ENCODE data around the gene CNTNAP2. TPM values are rescaled to one million over a fixed set of nuclear protein-coding genes. Genes with fewer than 3 reads are reported as not detected.

The CNTNAP2 gene
- total and polyA plus RNA-seq, 9 donors, result 0.24 to 7.0 (median 1.5) TPM

- no peak overlapping the region for H3K4me3 ChIP-seq
- H3K4me1 ChIP-seq (ENCODE audit: insufficient read depth), result peaks cover 5% of the 10 kb centered on the region
- no peaks in the 10 kb centered on the region for H3K9me3 ChIP-seq
- TF ChIP-seq EP300 (IDR thresholded peaks at IDR 0.05) (no peak), CTCF (IDR thresholded peaks at IDR 0.05) (no peak), POLR2A (IDR thresholded peaks at IDR 0.05) (no peak)
- WGBS, 3 donors, result 81 to 98% (median 98%) methylated on average over 2 of the region's 2 CpGs
- no peak overlapping the region for H3K27ac ChIP-seq
- no peaks in the 10 kb centered on the region for H3K27me3 ChIP-seq
- no peaks in the 10 kb centered on the region for H3K36me3 ChIP-seq
- no peak for DNase-seq
- intact Hi-C loops (cut with DNase I), result loop anchor here in 1 of 4 donors (10.0 kb wide), 1 partner anchor 93 kb away; no protein-coding TSS in a partner anchor
These were observed 2035.2 kb downstream of the CNTNAP2 start for GRCh38 chr7:148151778-148152177.

- intact Hi-C loops (cut with DNase I), result loop anchor here in 1 of 4 donors (10.0 kb wide), 1 partner anchor 91 kb away; no protein-coding TSS in a partner anchor
- no peaks in the 10 kb centered on the region for H3K27me3 ChIP-seq
- WGBS, 3 donors, result 20 to 22% (median 21%) methylated on average over 6 of the region's 6 CpGs
- H3K27ac ChIP-seq, result peak overlapping the region in 1 of 2 donors; percentile 59
- H3K4me1 ChIP-seq (ENCODE audit: insufficient read depth), result peaks cover 5% of the 10 kb centered on the region
- H3K36me3 ChIP-seq, result no peaks in the 10 kb centered on the region
- no peaks in the 10 kb centered on the region for H3K9me3 ChIP-seq
- TF ChIP-seq POLR2A (IDR thresholded peaks at IDR 0.05) (no peak), EP300 (IDR thresholded peaks at IDR 0.05) (no peak), CTCF (IDR thresholded peaks at IDR 0.05) (no peak)
- no peak overlapping the region for H3K4me3 ChIP-seq
- peak; percentile 60 to 93 (median 84) for DNase-seq
These were observed 2037.1 kb downstream of the CNTNAP2 start for GRCh38 chr7:148153616-148154284.

GRCh38 chr7:148155000-148155399 is 2038.4 kb downstream of the CNTNAP2 start:
- no peak for TF ChIP-seq POLR2A (IDR thresholded peaks at IDR 0.05)
- WGBS, 3 donors, result 20 to 31% (median 23%) methylated on average over 9 of the region's 9 CpGs
- intact Hi-C loops (cut with DNase I), result loop anchor here in 1 of 4 donors (10.0 kb wide), 1 partner anchor 90 kb away; no protein-coding TSS in a partner anchor
- Histone ChIP-seq H3K27ac (no peak overlapping the region), H3K9me3 (no peaks in the 10 kb centered on the region), H3K4me1 (ENCODE audit: insufficient read depth) (peaks cover 5% of the 10 kb centered on the region), H3K4me3 (no peak overlapping the region), H3K36me3 (no peaks in the 10 kb centered on the region), H3K27me3 (no peaks in the 10 kb centered on the region)
- DNase-seq, result no peak

GRCh38 chr7:148155826-148156225 is 2039.2 kb downstream of the CNTNAP2 start:
- intact Hi-C loops (cut with DNase I), result loop anchor here in 1 of 4 donors (10.0 kb wide), 1 partner anchor 89 kb away; no protein-coding TSS in a partner anchor
- no peaks in the 10 kb centered on the region for H3K27me3 ChIP-seq
- no peak overlapping the region for H3K4me3 ChIP-seq
- H3K9me3 ChIP-seq, result no peaks in the 10 kb centered on the region
- H3K27ac ChIP-seq, result no peak overlapping the region
- no peaks in the 10 kb centered on the region for H3K36me3 ChIP-seq
- DNase-seq, result no peak
- TF ChIP-seq POLR2A (IDR thresholded peaks at IDR 0.05) (no peak), CTCF (IDR thresholded peaks at IDR 0.05) (no peak), EP300 (IDR thresholded peaks at IDR 0.05) (no peak)
- WGBS, 3 donors, result 85 to 94% (median 92%) methylated on average over 8 of the region's 8 CpGs
- peaks cover 5% of the 10 kb centered on the region for H3K4me1 ChIP-seq (ENCODE audit: insufficient read depth)

GRCh38 chr7:148156233-148156632 is 2039.6 kb downstream of the CNTNAP2 start:
- Histone ChIP-seq H3K36me3 (no peaks in the 10 kb centered on the region), H3K27me3 (no peaks in the 10 kb centered on the region), H3K4me3 (no peak overlapping the region), H3K9me3 (no peaks in the 10 kb centered on the region), H3K4me1 (ENCODE audit: insufficient read depth) (peaks cover 5% of the 10 kb centered on the region), H3K27ac (no peak overlapping the region)
- WGBS, 3 donors, result 52 to 71% (median 61%) methylated on average over 6 of the region's 6 CpGs
- DNase-seq, result no peak
- intact Hi-C loops (cut with DNase I), result loop anchor here in 1 of 4 donors (10.0 kb wide), 1 partner anchor 89 kb away; no protein-coding TSS in a partner anchor
- TF ChIP-seq CTCF (IDR thresholded peaks at IDR 0.05) (no peak), POLR2A (IDR thresholded peaks at IDR 0.05) (no peak), EP300 (IDR thresholded peaks at IDR 0.05) (no peak)
